ENCODE data around the gene COL8A1.
A peak's percentile ranks its signal among the peaks of the same experiment; 100 is the strongest.

The COL8A1 gene

DNA sequence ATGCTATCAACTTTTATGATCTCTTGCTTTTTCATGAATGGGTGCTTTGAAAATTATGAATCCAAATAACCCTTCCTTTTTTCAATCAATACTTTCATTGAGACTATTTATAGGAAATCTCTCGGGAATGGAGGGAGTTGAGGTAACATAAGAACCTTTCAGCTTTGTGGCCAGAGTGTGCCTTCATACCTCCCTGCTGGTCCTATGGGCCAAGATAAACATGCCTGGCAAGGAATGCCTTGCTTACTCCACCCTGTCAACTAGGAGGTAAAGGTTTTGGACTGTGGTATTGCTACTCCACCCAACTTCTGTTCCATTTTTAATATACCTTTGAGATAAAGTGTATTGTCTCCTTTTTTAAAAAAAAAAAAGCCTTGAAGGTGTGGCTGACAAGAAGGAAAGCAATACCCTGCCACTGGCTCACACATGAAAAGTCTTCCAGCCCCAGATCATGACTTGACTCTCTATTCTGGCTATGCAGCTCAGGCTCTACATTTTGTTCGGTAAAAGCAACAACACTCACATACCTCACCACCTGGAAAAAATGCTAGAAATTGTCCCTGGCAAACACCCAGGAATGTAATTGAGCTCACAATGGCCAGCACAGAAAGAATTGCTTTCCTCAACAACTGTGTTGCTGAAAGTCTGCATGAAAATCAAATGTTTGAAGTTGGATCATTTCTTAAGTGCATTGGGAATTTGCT is 35.8 kb downstream of the COL8A1 start:
- no peak for DNase-seq (ENCODE audit: low spot score)

DNA sequence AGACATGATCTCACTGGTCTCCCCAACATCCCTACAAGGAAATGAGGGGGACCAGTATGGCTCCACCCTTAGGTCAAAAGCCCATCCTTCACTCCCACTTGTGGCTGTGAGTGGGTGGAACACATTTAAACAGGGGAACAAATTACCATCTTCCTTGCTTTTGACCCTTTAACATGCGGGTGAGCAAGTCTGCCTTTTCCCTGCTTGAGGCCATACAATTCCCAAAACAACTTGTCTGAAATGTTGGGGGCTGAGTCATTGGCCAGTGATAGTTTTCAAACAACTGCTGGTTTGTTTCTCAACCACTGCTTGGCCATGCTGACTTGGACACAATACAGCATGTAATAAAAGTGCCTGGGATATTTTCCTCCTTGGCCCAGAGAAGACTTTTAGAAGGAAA is 39.6 kb downstream of the COL8A1 start:
- DNase-seq (ENCODE audit: low spot score): peak; percentile 73

- DNase-seq (ENCODE audit: low spot score): no peak
Measured at GRCh38 chr3:99678896-99679295, 40.5 kb downstream of the COL8A1 start.

DNA sequence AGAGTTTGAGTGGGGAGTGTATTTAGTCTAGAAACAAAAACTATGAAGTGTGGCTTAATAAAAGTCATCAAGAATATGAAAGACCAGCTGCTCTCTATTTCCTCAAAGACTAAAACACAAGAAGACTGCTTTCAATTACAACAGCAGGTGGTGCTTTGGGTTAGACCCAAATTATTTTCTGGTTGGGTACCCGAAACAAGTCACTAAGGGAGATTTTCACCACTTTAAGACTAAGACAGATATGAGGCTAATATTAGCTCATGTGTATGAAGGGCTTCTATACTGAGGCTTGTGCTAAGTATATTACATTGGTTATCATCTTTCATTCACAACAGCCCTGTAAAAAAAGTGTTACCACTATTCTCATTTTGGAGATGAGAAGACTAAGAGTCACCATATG is 43.1 kb downstream of the COL8A1 start:
- no peak for DNase-seq (ENCODE audit: low spot score)

DNA sequence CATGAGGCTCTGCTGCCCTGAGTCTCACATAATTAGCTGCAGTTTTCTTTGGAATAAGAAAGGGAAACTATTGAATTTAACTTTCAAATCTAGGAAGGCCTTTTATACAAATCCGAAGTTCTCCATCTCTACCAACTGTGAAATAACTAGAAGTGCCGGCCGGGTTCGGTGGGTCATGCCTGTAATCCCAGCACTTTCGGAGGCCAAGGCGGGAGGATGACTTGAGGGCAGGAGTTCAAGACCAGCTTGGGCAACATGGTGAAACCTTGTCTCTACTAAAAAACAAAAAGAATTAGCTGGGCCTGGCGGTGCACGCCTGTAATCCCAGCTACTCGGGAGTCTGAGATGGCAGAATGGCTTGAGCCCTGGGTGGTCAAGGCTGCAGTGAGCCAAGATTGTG is 43.6 kb downstream of the COL8A1 start:
- DNase-seq (ENCODE audit: low spot score): no peak

GRCh38 chr3:99683465-99683864 is 45.1 kb downstream of the COL8A1 start:
- no peak for DNase-seq (ENCODE audit: low spot score)

GRCh38 chr3:99683876-99684275 is 45.5 kb downstream of the COL8A1 start:
- DNase-seq (ENCODE audit: low spot score): no peak

- DNase-seq (ENCODE audit: low spot score): no peak
Measured at GRCh38 chr3:99684644-99685043, 46.2 kb downstream of the COL8A1 start.

GRCh38 chr3:99686469-99686868 is 48.1 kb downstream of the COL8A1 start:
- no peak for DNase-seq (ENCODE audit: low spot score)

- peak; percentile 54 for DNase-seq (ENCODE audit: low spot score)
Measured at GRCh38 chr3:99686955-99687612, 48.7 kb downstream of the COL8A1 start.

DNA sequence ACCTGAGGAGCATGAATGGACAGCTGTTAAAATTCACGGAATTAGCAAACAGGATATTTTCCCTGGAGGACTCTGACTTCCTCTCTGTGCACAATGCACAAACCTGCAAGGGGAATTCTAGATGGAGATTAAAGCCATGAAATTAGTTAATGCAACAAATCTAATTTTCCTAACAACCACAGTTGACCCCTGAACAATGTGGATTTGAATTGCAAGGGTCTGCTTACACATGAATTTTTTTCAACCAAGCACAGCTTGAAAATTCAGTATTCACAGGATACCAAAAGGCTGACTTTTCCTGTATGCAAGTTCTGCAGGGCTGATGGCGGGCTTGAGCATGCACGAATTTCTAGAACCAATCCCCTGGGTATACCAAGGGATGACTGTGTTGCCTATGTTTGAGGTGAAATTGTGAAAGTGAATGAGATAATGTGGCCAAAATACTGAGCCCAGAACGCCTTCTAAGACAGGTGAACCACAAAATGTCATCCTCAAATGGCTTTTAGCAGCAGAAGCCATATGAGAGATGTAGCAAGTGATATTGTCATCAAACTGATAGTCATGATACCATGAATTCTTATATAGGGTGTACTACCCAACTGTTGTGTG is 52.5 kb downstream of the COL8A1 start:
- DNase-seq (ENCODE audit: low spot score): no peak

DNA sequence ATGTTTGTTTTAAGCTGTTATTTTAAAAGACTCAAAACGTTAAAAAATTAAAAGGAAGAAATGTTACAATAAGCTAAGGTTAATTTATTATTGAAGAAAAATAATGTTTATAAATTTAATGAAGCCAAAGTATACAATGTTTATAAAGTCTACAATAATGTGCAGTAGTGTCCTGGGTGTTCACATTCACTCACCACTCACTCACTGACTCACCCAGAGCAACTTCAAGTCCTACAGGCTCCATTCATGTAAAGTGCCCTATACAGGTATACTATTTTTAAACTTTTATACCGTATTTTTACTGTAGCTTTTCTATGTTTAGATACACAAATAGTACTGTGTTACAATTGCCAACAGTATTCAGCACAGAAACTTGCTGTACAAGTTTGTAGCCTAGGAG is 55.2 kb downstream of the COL8A1 start:
- DNase-seq (ENCODE audit: low spot score): no peak

GRCh38 chr3:99696497-99696896 is 58.1 kb downstream of the COL8A1 start:
- DNase-seq (ENCODE audit: low spot score): no peak

DNA sequence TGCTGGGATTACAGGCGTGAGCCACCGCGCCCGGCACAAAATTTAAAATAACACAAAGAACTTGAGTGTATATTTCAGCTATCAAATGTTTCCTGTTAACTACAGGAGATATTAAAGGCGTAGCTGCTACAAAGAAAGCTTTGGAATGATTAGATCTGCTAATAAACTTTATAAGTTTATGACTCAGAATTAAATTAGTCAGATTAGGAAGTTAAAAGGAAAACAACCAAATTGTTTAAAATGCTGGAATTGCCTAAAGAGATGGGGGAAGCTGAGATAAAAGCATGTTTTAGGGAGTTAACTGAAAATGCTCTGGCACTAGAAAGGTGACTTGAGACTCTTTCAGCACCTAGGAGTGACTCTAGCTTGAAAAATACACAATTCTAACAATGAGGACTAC is 58.9 kb downstream of the COL8A1 start:
- no peak for DNase-seq (ENCODE audit: low spot score)

- DNase-seq (ENCODE audit: low spot score): no peak
Measured at GRCh38 chr3:99698932-99699331, 60.5 kb downstream of the COL8A1 start.

GRCh38 chr3:99699841-99700240 is 61.4 kb downstream of the COL8A1 start:
- peak; percentile 61 for DNase-seq (ENCODE audit: low spot score)

- no peak for DNase-seq (ENCODE audit: low spot score)
Measured at GRCh38 chr3:99700631-99701268, 62.4 kb downstream of the COL8A1 start.

GRCh38 chr3:99702953-99703943 is 64.9 kb downstream of the COL8A1 start:
- no peak for DNase-seq (ENCODE audit: low spot score)

- no peak for DNase-seq (ENCODE audit: low spot score)
Measured at GRCh38 chr3:99704417-99704816, 66.0 kb downstream of the COL8A1 start.

- no peak for DNase-seq (ENCODE audit: low spot score)
Measured at GRCh38 chr3:99706410-99706809, 68.0 kb downstream of the COL8A1 start.

- DNase-seq (ENCODE audit: low spot score): peak; percentile 34
Measured at GRCh38 chr3:99708207-99708745, 69.9 kb downstream of the COL8A1 start.

All from AG20443 (cell line).